NCI-H460 (cell line): ENCODE measurements around the gene CDC40. TPM values are rescaled to one million over a fixed set of nuclear protein-coding genes. Genes with fewer than 3 reads are reported as not detected.

Experiments
- DNase-seq: peaks from one replicate; pipeline ENCODE4 v3.0.0-alpha.2; 2016; ENCODE audit warnings: low read depth; ENCODE audit errors: extremely low read depth
- polyA plus RNA-seq: library from polyadenylated mRNA; depleted of rRNA; stranded (reverse); fragments of >200 nt; gene quantifications from 2 replicates; pipeline ENCODE4 v1.2.3, GENCODE V29; 2014; cell fraction: nucleus; rRNA removed
- total RNA-seq: library from RNA; depleted of rRNA; stranded (reverse); fragments of >200 nt; shearing (Covaris generic); gene quantifications from 2 replicates; pipeline ENCODE4 v1.2.3, GENCODE V29; 2014; rRNA removed

CDC40 gene
- 17.5 and 20.3 TPM in 2 replicates for total RNA-seq
- polyA plus RNA-seq: 9.7 and 10.0 TPM in 2 replicates

DNA sequence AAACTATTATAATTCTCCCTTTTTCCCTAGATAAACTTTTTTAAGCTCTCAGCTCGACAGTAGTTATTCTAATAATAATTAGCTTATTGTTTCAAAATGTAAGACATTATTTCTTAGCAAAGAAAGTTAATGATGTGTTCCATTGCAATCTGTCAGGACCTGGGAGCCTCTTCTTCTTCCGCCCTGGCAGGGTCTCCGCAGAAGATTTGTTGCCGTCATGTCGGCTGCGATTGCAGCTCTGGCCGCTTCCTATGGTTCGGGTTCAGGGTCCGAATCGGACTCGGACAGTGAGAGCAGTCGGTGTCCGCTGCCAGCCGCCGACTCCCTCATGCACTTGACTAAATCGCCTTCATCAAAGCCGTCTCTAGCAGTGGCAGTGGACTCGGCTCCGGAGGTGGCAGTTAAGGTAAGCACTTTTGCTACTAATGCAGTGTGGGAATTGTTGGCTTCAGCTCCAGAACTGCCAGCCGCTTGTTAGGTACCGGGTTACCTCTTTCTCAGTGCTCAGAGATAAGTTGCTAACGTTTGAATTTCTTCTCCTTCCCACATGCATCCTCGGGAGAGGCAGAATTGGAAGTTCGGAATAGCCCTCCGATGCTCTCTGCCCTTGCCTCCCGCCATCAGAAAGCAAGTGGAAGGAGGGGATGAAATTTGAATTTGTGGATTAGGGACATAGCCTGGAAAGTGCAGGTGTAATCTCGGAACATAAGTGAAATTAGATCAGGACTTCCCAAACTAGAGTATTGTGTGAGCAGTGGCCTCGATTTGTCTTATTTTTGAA is at the start of gene CDC40:
Gene CDC40 (plus strand): TSS at position 200 of the 781 bp plus-strand sequence. CDS start 18 bp downstream, at position 218.
- no peak for DNase-seq

DNA sequence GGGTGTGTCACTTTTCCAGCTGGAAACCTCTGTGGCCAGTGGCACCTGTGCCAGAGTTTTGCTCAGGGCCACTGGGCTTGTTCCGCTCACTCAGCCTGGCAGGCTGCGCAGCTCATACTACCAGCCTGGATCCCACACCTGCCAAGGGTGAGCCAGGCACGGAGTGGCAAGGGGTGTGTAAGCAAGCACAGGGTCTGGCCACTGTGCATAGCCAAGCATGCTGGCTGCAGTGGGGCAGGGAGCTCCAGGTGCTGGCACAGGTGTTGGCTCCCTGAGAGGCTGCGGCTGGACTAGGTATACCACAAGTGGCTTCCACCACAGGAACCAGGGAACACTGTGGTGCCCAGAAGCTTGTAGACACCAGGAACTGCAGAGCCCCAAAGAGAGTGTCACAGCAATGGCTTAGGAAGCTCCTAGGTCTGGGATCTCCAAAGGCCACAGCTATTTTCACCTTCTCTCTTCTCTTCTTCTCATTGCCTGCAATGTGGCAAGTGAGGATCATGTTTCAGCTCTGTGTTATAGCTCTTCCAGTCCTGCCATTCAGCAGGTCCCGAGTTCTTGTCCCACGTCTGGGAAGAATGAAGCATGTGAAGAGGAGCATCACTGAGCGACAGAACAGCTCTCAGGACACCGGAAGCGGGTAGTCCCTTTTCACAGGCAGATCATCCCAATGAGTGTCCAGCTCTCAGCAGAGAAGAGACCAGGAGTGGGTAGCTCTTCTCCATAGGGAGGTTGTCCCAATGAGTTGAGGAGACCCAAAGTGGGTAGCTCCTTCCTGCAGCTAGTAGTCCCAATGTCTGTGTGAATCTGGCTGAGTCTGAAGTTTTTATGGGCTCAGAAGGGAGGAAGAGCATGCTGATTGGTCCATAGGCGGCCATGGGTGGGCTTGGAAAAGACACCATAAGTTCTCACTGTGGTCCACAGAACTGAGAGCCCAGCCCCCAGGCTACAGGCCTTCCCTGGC is 42.0 kb upstream of the CDC40 start:
- DNase-seq: no peak

DNA sequence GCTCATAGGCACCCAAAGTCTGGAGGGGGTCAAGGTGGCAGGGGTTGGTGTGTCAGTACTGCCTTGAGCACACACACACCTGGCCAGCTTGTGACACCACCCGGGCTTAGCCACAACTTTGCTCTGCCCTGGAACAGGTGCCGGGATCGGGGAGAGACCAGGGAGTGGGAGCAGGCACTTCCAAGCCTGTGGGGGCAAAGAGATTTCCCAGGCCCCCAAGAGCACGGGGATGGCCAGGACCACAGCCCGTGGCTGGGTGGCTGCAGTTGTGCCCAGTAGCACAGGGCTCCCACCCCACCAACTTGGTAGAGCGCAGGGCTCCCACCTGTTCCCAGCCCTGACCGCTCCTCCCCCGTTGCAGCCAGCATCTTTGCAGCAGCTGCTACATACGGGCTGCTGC is 41.2 kb upstream of the CDC40 start:
- DNase-seq: no peak

DNA sequence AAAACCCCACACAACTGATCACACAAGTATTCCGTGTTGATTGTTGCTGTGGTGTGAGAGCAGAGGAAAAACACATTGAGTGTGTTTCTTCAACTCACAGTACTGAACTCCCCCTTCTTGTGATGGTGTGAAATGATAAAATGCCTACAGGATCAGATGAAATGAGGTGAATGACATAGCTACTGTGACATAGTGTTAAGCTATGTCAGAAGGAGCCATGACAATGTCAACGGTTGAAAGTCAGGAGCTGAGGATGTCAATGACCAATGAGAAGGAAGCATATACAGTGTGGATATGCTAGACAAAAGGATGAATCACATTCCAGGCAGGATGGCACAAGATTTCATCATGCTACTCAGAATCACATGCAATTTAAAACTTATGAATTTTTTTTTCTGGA is 39.6 kb upstream of the CDC40 start:
- peak; percentile 55 for DNase-seq

DNA sequence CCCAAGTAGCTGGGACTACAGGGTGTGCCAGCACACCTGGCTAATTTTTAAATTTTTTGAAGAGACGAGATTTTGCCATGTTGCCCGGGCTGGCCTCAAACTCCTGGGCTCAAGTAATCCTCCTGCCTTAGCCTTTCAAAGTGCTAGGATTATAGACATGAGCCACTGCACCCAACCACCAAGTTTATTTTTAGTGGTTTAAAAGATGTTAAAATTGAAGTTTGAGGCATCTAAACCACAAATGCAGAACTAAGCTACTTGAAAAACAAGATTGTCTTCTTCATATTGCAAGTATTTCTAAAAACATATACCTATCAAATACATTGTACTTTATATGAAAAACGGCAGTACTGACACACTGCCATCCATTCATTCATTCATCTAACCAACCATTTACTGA is 32.4 kb upstream of the CDC40 start:
- DNase-seq: no peak

DNA sequence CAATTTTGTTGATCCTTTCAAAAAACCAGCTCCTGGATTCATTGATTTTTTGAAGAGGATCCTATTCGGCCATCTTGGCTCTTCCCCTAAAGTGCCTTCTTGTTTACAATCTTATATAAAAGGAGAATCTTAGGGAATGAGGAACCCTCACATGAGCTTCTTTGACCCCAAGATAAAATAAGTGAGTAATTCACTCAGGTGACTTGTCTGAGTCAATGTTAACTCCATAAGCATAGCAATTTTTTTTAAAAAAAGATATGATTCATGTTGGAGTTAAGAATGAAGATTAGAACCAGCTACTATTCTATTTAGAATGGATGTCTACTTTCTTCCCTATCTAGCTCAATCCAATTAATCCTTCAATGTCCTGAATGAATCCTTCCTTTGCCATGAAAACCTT is 21.7 kb upstream of the CDC40 start:
- no peak for DNase-seq

DNA sequence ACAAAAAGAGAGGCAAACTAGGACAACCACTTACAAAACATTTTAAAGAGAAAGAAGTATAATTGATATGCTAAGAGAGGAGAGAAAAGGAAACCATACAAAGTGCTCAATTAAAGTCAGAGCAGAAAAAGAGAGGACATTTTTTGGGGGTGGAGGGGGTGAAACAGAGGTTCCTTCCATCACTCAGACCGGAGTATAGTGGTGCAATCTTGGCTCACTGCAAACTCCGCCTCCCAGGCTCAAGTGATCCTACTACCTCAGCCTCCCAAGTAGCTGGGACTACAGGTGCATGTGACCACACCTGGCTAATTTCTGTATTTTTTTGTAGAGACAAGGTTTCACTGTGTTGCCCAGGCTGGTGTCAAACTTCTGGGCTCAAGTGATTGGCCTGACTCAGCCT is 10.1 kb upstream of the CDC40 start:
- DNase-seq: no peak

DNA sequence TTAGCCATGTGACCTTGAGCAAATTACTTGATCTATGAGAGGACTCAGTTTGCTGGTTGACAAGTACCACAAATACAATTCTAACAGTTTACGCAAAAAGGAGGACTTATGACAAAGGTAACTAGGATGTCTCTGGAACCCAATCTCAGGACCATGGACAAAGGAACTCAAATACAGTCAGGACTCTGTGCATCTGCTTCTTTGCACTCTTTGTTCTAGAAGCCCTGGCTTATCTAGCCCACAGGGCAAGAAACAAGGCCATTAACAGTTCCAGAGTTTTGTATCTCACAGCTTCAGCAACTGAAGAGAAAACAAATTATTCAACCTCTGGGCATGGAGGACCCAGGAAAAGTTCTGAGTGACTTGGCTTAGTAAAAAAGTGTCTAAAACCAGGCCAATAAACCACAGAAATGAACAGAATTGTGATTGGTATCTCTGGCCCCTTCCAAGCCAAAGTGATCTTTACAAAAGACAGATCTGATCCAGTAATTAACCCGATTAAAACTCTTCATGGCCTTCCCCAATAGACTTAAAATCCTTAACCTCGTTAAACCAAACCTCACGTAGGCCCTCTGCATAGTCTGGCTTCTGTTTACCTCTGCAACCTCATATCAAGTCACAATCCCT is 6.6 kb upstream of the CDC40 start:
- no peak for DNase-seq

DNA sequence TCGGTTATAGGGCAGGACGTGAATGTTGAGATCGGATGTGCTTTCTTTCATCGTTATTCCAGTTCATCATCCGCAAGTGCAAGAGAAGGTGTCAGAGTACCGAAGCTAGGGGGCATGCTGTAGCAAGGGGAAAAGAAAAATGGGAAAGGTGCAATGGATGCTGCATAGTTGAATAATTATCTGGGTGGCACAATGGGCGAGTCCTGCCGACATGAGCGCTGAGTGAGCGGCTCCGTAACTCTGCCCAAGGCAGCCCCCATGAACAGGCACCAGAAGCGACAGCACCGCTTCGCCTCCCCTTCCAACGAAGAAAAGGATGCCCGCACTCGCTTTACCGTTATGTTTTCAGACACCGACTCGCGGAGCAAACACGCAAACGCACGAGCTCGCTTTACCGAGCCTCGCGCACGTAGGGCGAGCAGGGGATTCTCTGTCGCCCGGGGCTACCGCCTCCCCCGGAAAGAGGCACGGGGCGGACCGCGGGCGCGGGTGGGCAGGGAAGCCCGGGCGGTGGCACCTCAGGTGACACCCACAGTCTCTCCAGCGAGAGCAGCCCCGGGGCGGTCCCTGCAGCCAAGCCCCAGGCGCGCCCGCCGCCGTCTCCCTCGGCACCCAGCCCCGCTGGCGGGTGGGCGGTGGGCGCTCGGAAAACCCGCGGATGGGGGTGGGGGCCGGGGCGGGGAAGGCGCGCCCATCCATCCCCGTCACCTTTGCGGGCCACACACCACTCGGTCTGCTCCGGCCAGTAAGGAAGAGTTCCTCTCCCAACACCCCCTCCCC is 1.4 kb upstream of the CDC40 start:
- peak; percentile 57 for DNase-seq

DNA sequence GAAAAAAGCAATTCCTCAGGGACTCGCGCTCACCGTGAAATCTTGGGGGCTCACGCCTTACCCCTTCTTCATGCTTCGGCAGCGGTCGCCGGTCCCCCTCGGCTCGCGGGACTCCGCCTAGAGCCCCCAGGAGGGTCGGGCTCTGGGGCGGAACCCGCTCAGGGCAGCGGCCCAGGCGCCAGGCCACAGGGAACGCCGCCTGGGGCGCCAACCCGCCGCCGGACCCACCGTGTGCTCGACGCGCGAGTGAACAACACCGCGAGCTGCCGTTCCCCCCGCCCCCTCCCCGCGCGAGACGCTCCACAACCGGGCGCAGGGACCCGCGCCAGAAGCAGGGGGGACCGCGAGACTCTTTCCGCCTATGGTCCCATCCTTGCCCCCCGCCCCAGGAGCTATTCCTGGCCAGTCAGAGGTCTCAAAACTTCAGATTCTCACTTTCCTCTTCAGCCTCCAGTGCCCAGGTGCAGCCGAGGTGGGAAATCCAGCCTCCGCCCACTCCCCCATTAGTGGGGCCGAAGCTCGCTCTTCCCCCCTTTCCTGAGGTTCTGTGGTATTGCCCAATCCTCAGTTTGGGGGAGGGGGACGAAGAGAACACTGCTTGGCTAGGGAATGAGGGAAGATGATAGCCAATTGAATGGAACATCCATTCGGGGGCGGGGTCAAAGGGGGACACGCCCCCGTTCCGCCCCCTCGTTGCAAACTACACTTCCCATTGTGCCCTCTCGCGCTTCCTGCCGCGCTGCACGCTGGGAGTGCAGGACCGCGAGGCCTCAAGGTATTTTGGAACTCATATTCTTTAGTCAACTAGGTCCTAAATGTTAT is 610 bp upstream of the CDC40 start, which contains the start of gene WASF1:
Gene WASF1 (minus strand): TSS at position 265 of the 822 bp plus-strand sequence. CDS start 52,069 bp downstream, outside the sequence.
- peak; percentile 94 for DNase-seq

DNA sequence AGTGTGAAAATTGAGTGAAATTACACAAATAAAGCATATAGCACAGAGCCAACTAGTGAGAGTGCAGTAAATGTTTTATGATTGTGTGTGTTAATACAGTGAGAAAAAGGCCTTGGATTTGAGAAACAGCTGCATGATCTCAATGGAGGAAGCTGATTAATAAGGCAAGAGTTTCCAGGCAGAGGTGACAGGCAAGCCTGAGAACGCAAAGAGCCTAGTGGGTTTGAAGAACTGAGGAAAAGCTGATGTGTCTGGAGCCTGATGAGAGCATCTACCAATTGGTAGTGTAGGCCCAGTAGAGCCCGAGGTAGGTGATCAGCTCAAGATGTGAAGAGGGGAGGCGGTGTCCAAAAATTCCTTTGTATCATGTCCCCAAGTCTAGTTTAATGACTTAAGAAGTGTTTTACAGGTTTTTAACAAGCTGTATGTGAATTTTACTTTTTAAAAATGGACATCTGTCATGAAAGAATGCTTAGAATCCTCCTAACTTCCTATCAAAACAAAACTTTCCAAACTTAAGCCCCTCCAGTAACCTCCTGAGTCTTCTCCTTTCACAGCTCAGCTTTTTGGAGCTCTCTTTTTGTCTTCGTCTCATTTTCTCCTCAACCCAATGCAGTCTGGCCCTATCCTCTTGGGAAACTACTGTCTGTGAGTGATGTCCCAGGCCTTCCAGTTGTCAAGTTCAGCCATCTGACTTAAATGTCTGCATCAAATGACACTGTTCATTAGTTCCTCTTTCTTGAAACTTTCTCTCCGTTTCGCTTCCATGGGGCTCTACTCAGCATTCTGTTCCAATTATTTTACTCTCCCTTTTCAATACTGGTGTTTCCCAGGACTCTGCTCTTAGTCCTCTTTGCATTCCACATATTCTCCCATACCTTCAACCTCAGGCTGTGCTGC is 1.2 kb downstream of the CDC40 start:
- no peak for DNase-seq

DNA sequence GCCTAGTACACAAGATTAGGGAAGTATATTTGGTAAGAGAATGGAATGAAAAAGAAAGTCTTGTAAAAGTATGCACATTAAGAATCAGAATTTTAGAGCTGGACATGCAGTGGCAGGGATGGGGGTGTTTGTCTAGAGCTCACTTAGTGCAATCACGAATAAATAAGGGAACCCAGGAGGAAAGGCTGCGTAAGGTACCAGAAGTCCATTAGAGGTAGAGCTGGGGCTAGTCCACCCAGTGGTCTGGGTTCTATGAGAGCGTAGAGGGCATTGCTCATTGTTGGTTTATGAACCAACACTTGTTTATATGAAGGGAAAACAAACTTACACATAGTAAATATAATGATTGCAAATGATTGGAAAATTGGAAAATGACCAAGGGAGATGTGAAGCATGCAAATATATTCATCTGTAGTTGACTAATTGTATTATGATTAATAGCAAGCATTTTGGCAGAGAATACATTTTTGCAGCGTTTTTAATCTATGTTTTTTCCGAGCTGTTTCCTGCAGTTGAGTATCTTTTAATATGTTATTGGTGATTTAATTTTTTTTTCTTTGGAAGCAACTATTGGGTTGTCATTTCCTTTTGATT is 3.2 kb downstream of the CDC40 start:
- DNase-seq: no peak

DNA sequence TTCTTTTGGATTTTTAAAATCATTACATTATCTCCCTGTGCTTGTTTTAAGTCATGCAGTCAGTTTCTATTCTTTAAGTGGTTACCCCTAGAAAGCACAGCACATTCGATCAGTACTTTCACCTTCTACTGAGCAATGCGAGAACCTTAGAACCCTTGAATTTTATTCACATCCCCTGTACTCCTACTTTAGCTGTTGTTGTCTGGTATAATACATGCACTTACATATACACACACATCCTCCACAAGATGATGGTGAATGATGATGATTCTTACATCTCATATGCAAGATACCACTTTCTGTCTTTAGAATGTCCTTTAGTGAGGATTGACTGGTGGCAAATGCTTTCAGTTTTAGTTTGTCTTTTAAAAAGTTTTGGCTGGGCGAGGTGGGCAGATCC is 5.7 kb downstream of the CDC40 start:
- DNase-seq: no peak

DNA sequence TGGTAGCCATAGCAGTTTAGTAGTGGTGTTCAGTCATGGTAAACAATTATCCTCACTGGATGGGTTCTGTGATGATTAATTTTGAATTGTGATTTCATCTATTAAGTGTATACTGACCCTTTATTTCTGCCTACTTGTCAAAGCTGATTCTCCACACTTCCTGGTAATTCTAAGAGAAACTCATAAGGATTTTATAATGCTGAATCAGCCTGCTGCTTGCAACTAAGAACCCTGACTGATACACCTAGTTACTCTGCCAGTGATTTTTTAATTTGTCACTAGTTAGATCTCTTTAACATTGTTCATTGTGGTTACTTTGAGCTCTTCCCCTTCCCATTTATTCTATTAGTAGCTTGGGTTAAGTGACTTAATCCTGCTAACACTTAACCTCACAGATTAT is 8.6 kb downstream of the CDC40 start:
- no peak for DNase-seq

DNA sequence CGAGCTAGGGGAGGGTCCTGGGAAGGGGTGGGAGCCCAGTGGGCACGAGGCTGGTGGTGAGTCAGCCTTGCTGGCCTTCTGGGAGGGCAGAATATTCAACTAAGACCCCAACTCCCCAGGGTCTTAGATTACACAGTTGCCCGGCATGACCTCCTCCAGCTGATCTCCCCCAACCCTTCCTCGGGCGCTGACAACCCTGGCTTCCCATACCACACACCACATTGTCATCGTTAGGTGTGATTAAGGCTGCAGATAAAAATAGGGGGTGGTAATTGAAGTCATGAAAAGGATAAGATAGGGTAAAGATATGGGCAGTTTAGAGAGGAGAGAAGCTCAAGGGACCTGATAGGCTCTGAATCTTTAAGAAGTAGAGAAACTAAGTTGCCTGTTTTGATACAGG is 10.5 kb downstream of the CDC40 start:
- no peak for DNase-seq

DNA sequence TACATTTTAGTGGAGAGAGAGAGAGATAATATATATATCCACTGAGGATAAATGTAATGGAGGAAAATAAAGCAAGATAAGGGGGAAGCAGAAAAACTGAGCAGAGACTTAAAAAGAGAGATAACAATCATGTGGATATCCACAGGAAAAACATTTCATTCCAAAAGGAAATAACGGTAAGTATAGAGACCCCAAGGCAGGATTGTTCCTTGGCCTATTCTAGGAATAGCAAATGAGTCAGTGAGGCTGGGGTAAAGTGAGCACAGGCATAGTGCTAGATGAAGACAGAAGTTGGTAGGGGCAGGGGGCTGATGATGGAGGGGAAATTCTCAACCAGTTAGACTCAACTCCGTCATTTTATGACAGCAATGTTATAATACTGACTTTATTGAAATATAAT is 11.2 kb downstream of the CDC40 start:
- DNase-seq: no peak

DNA sequence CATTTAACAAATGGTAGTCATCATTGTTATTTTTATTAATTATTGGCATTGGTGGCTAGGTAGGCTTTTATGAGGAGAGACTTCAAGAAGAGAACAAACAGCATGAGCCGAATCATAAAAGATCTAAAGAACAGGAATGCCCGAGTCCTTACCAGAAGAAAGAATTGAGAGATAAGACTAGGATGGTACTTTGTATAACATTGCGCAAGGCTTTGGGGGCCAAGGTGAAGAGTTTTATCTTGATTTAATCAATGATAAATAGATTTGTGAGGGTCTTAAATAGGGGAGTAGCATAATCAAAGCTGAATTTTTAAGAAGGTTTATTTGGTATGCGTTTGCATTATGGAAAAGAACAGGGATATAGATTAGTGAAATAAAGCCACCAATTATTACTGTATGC is 15.4 kb downstream of the CDC40 start:
- no peak for DNase-seq

DNA sequence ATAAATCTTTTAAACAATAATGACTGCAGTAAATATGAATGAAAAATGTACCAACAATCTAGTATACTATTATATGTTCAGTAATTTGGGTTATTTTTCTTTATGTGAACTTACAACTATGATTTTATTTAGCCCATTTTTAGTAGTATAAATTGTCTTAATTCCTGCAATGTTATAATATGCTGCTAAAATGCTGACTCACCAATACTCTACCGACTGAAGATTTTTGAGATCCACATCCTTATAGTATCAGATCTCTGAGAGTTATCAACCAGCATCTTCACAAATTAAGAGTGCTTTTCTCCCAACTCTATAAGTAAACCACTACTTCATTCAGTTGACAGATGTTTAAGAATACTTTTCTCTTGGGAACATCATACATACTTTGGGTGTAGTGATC is 16.6 kb downstream of the CDC40 start:
- no peak for DNase-seq
